Natural killer cell (primary cell): ENCODE measurements around the gene ATP5F1A. TPM values are rescaled to one million over a fixed set of nuclear protein-coding genes. Genes with fewer than 3 reads are reported as not detected.

Experiments
- ATAC-seq, 3 donors: fragments of 150-1000 bp in 2 of 3; fragments of 200-7000 bp in 1 of 3; cut with Tn5 transposase; 1 replicate in 1 of 3; 2 replicates in 2 of 3; pipeline ENCODE4 v1.10.0; 2021; ENCODE audit warnings: mild to moderate bottlenecking in 2 of 3, moderate library complexity in 2 of 3
- DNase-seq, 2 donors: peaks; one replicate each; pipeline versions ENCODE4 v3.0.0 to v3.0.0-alpha.2; 2013 to 2021; ENCODE audit warnings: mixed read lengths in 1 of 2
- H3K27ac ChIP-seq: one replicate; pipeline ENCODE4 v1.5.1; 2013; ENCODE audit warnings: mild to moderate bottlenecking, low read length
- H3K27me3 ChIP-seq: one replicate; pipeline ENCODE4 v1.6.1; 2013; ENCODE audit warnings: low read length; ENCODE audit not compliant: control insufficient read depth, insufficient read depth
- H3K36me3 ChIP-seq: one replicate; pipeline ENCODE4 v1.6.1; 2013; ENCODE audit warnings: low read length; ENCODE audit not compliant: control insufficient read depth, insufficient read depth
- H3K4me1 ChIP-seq: one replicate; pipeline ENCODE4 v1.6.1; 2013; ENCODE audit warnings: low read length; ENCODE audit not compliant: control insufficient read depth, insufficient read depth
- H3K4me3 ChIP-seq: one replicate; pipeline ENCODE4 v1.5.1; 2013; ENCODE audit warnings: low read length
- H3K9me3 ChIP-seq: one replicate; pipeline ENCODE4 v1.6.1; 2013; ENCODE audit warnings: low read length; ENCODE audit not compliant: control insufficient read depth, insufficient read depth
- H3K27ac Mint-ChIP-seq, 2 donors: one replicate each; pipeline ENCODE4 v1.8.0; 2022; ENCODE audit warnings: mild to moderate bottlenecking in 2 of 2, mixed read lengths in 2 of 2, moderate library complexity in 1 of 2
- H3K27me3 Mint-ChIP-seq, 2 donors: one replicate each; pipeline ENCODE4 v1.8.0; 2022; ENCODE audit warnings: low read depth in 2 of 2, mixed read lengths in 2 of 2
- H3K36me3 Mint-ChIP-seq: one replicate; pipeline ENCODE4 v1.8.0; 2022; ENCODE audit warnings: mixed read lengths
- H3K4me1 Mint-ChIP-seq, 2 donors: one replicate each; pipeline ENCODE4 v1.8.0; 2022; ENCODE audit warnings: mixed read lengths in 2 of 2
- H3K4me3 Mint-ChIP-seq: one replicate; pipeline ENCODE4 v1.8.0; 2022; ENCODE audit warnings: mild to moderate bottlenecking, moderate library complexity, mixed read lengths
- H3K9me3 Mint-ChIP-seq, 2 donors: one replicate each; pipeline ENCODE4 v1.8.0; 2022; ENCODE audit warnings: mixed read lengths in 2 of 2
- CTCF ChIP-seq: fragments of 200-600 bp; IDR thresholded peaks from one replicate; pipeline ENCODE4 v1.8.0; 2022; ENCODE audit warnings: antibody characterized with exemption
- WGBS: methylation state at CpG from one replicate; pipeline ENCODE4 v1.1.7; 2013; ENCODE audit warnings: missing lambda C conversion rate; ENCODE audit not compliant: insufficient coverage; 5-methylcytosine and 5-hydroxymethylcytosine counted together
- intact Hi-C: fragments of 100-400 bp; cut with micrococcal nuclease; formaldehyde crosslinking; loops from one replicate; pipeline ENCODE4 v1.14.2; 2022
- total RNA-seq, 4 donors: library from RNA; stranded (reverse); fragments of 120-200 nt in 1 of 4; gene quantifications; one replicate each; pipeline versions ENCODE4 v1.2.3 to v1.2.4, GENCODE V29; 2013 to 2022

Gene ATP5F1A
- total RNA-seq, 3 donors from 2014 or later (not counting 1 experiment from before 2014, with no cell fraction given), result 209 to 218 (median 218) TPM

- H3K9me3 ChIP-seq, result no peaks in the 10 kb centered on the region
- Mint-ChIP-seq H3K9me3 (no peaks in the 10 kb centered on the region), H3K27me3 (no peaks in the 10 kb centered on the region), H3K4me3 (peak within 1 kb of the TSS; percentile 99), H3K4me1 (peaks cover 13 to 14% of the 10 kb centered on the region in 2 donors), H3K27ac (peak within 1 kb of the TSS; percentile 74 to 96), H3K36me3 (no peaks in the 10 kb centered on the region)
- DNase-seq, result peak; percentile 67 to 85
- peak within 1 kb of the TSS; percentile 94 for H3K4me3 ChIP-seq
- peak within 1 kb of the TSS; percentile 52 for H3K27ac ChIP-seq
- under 1% methylated on average over 57 of the region's 57 CpGs for WGBS
- TF ChIP-seq CTCF, result no peak
- H3K4me1 ChIP-seq, result peaks cover 2% of the 10 kb centered on the region
- intact Hi-C loops, result no loop called here
- H3K36me3 ChIP-seq, result no peaks in the 10 kb centered on the region
- ATAC-seq, result peak; percentile 91 to 96 (median 93)
- no peaks in the 10 kb centered on the region for H3K27me3 ChIP-seq
Measured at GRCh38 chr18:46104128-46104911, 6.2 kb upstream of the ATP5F1A start, which contains the start of gene HAUS1. Gene HAUS1, plus strand, starts transcription at chr18:46104385. Its CDS starts 27 bp downstream, at chr18:46104412.

GRCh38 chr18:46099463-46099862 is 1.4 kb upstream of the ATP5F1A start:
- no peak for TF ChIP-seq CTCF
- H3K36me3 Mint-ChIP-seq, result no peaks in the 10 kb centered on the region
- WGBS, result 95% methylated on average over 8 of the region's 8 CpGs
- H3K27me3 Mint-ChIP-seq, result no peaks in the 10 kb centered on the region
- Histone ChIP-seq H3K27ac (no peak overlapping the region), H3K4me1 (peaks cover 25% of the 10 kb centered on the region), H3K27me3 (no peaks in the 10 kb centered on the region), H3K36me3 (peaks cover 5% of the 10 kb centered on the region), H3K9me3 (no peaks in the 10 kb centered on the region), H3K4me3 (no peak overlapping the region)
- peaks cover 19 to 26% of the 10 kb centered on the region in 2 donors for H3K4me1 Mint-ChIP-seq
- intact Hi-C loops, result loop anchor here (5.0 to 10.0 kb wide), 2 partner anchors 75 to 412 kb away; a partner anchor contains a TSS
- DNase-seq, result no peak
- ATAC-seq, result no peak
- H3K27ac Mint-ChIP-seq, result peak overlapping the region in 1 of 2 donors; percentile 94
- H3K9me3 Mint-ChIP-seq, result no peaks in the 10 kb centered on the region
- H3K4me3 Mint-ChIP-seq, result peak overlapping the region; percentile 37

DNA sequence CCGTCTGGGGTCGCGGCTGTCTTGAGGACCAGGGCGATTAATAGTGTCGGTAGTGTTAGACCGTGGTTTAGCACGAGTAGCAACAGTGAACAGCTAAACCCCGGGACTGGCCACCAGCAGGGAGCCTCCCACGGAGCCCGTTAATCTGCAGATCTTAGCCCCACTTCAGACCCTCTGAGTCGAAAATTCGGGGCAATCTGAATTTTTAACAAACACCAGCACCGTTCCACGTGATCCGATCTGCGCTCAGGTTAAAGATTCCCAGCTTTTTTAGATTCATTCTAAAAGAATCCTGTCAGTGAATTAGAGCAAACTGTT is 479 bp upstream of the ATP5F1A start:
- WGBS, result 36% methylated on average over 16 of the region's 16 CpGs
- peaks cover 10% of the 10 kb centered on the region for H3K36me3 ChIP-seq
- DNase-seq (no peak), ATAC-seq (no peak)
- intact Hi-C loops, result loop anchor here (5.0 to 10.0 kb wide), 2 partner anchors 76 to 411 kb away; a partner anchor contains a TSS
- no peaks in the 10 kb centered on the region for H3K27me3 Mint-ChIP-seq
- H3K27ac ChIP-seq, result peak overlapping the region; percentile 81
- no peak for TF ChIP-seq CTCF
- H3K9me3 Mint-ChIP-seq, result no peaks in the 10 kb centered on the region
- H3K4me3 ChIP-seq, result peak overlapping the region; percentile 71
- peaks cover 25% of the 10 kb centered on the region for H3K4me1 ChIP-seq
- peak overlapping the region; percentile 98 for H3K4me3 Mint-ChIP-seq
- no peaks in the 10 kb centered on the region for H3K27me3 ChIP-seq
- peak overlapping the region; percentile 94 to 95 for H3K27ac Mint-ChIP-seq
- no peaks in the 10 kb centered on the region for H3K9me3 ChIP-seq
- H3K36me3 Mint-ChIP-seq, result no peaks in the 10 kb centered on the region
- H3K4me1 Mint-ChIP-seq, result peaks cover 25 to 27% of the 10 kb centered on the region in 2 donors
